SK-N-SH (cell line): ENCODE results near the gene SEC16B. TPM values are rescaled to one million over a fixed set of nuclear protein-coding genes. Genes with fewer than 3 reads are reported as not detected.

Experiments used
- CTCF ChIA-PET: fragments of 300-600, 350-600 bp; formaldehyde crosslinking; extraction: SDS; loops from one replicate; lab custom pipeline; 2021; lab: Yijun Ruan, JAX
- POLR2A ChIA-PET: fragments of 350-600 bp; sonication (Branson Sonifier 250); formaldehyde crosslinking; extraction: SDS; loops from one replicate; lab custom pipeline; 2020; ENCODE audit warnings: antibody characterized with exemption, inconsistent platforms; lab: Yijun Ruan, JAX
- DNase-seq: peaks from one replicate; pipeline ENCODE4 v3.0.0; 2012
- H2AFZ ChIP-seq: fragments of 200-600 bp; sonication (generic); 2 replicates; pipeline ENCODE4 v1.8.1; 2016; ENCODE audit warnings: antibody characterized with exemption, mild to moderate bottlenecking, low read depth
- H3F3A ChIP-seq: fragments of 200-600 bp; sonication (generic); replicated peaks from 2 replicates; pipeline ENCODE3; 2016; ENCODE audit warnings: antibody characterized with exemption, mild to moderate bottlenecking; ENCODE audit not compliant: insufficient read depth
- H3K27ac ChIP-seq, 2 experiments: fragments of 200-500 bp in 1 of 2; fragments of 200-600 bp in 1 of 2; sonication (Bioruptor generic) in 1 of 2; sonication (generic), shearing (Covaris generic) in 1 of 2; 2 replicates each; pipeline versions ENCODE4 v1.5.1 to v1.6.1; 2014 to 2016; ENCODE audit warnings: low read depth in 2 of 2, inconsistent platforms in 1 of 2, low read length in 1 of 2, mild to moderate bottlenecking in 1 of 2, mixed read lengths in 1 of 2
- H3K27me3 ChIP-seq: fragments of 200-600 bp; sonication (generic), shearing (Covaris generic); 2 replicates; pipeline ENCODE4 v1.6.1; 2016; ENCODE audit warnings: mixed run types; ENCODE audit not compliant: insufficient read depth
- H3K36me3 ChIP-seq, 2 experiments: fragments of 200-500 bp in 1 of 2; fragments of 200-600 bp in 1 of 2; sonication (Bioruptor generic) in 1 of 2; sonication (generic) in 1 of 2; replicated peaks in 1 of 2; 2 replicates each; pipeline versions ENCODE3 to v1.5.1; 2014 to 2016; ENCODE audit warnings: low read length in 1 of 2, mild to moderate bottlenecking in 1 of 2; ENCODE audit not compliant: insufficient read depth in 2 of 2, control insufficient read depth in 1 of 2
- H3K4me1 ChIP-seq, 2 experiments: fragments of 200-500 bp in 1 of 2; fragments of 200-600 bp in 1 of 2; sonication (Bioruptor generic) in 1 of 2; sonication (generic), shearing (Covaris generic) in 1 of 2; 2 replicates each; pipeline versions ENCODE4 v1.5.1 to v1.6.1; 2014 to 2016; ENCODE audit warnings: low read depth in 1 of 2, low read length in 1 of 2, mixed run types in 1 of 2; ENCODE audit not compliant: insufficient read depth in 2 of 2, control insufficient read depth in 1 of 2
- H3K4me2 ChIP-seq: fragments of 200-600 bp; sonication (generic), shearing (Covaris generic); 2 replicates; pipeline ENCODE4 v1.6.1; 2017; ENCODE audit warnings: mixed run types
- H3K4me3 ChIP-seq, 2 experiments: fragments of 200-500 bp in 1 of 2; fragments of 200-600 bp in 1 of 2; sonication (Bioruptor generic) in 1 of 2; sonication (generic), shearing (Covaris generic) in 1 of 2; 2 replicates each; pipeline versions ENCODE4 v1.5.1 to v1.8.1; 2014 to 2016; ENCODE audit warnings: low read depth in 2 of 2, inconsistent platforms in 1 of 2, low read length in 1 of 2, mild to moderate bottlenecking in 1 of 2, mixed read lengths in 1 of 2, moderate library complexity in 1 of 2
- H3K79me2 ChIP-seq: fragments of 200-600 bp; sonication (generic); 2 replicates; pipeline ENCODE4 v1.8.1; 2017; ENCODE audit warnings: mild to moderate bottlenecking; ENCODE audit not compliant: insufficient read depth
- H3K9ac ChIP-seq: fragments of 200-600 bp; sonication (generic); 2 replicates; pipeline ENCODE4 v1.6.1; 2017; ENCODE audit warnings: mixed run types
- H3K9me2 ChIP-seq: fragments of 200-600 bp; sonication (generic); 2 replicates; pipeline ENCODE4 v1.6.1; 2017; ENCODE audit warnings: mixed run types
- H3K9me3 ChIP-seq: fragments of 200-600 bp; sonication (generic); 2 replicates; pipeline ENCODE4 v1.6.1; 2017; ENCODE audit warnings: mixed run types, mild to moderate bottlenecking, moderate library complexity
- H4K20me1 ChIP-seq: fragments of 200-600 bp; sonication (generic); 2 replicates; pipeline ENCODE4 v1.6.1; 2017; ENCODE audit warnings: mild to moderate bottlenecking, mixed run types; ENCODE audit not compliant: insufficient read depth
- CTCF ChIP-seq: fragments of 200-600 bp; sonication (generic); IDR thresholded peaks from 2 replicates; pipeline ENCODE4 v1.6.1; 2017; ENCODE audit warnings: antibody characterized with exemption, mild to moderate bottlenecking, moderate library complexity
- EZH2phosphoT487 ChIP-seq: fragments of 200-600 bp; sonication (generic); IDR thresholded peaks from 2 replicates; pipeline ENCODE4 v1.6.1; 2017; ENCODE audit warnings: low read depth, mixed run types, mild to moderate bottlenecking, antibody characterized with exemption, moderate library complexity, borderline replicate concordance
- FOXM1 ChIP-seq: IDR thresholded peaks from 2 replicates; pipeline ENCODE4 v1.4.0; 2012; ENCODE audit warnings: low read depth, mild to moderate bottlenecking
- GABPA ChIP-seq: IDR thresholded peaks from 2 replicates; pipeline ENCODE4 v1.4.0; 2012; ENCODE audit warnings: low read depth, mild to moderate bottlenecking
- JUND ChIP-seq: IDR thresholded peaks from 2 replicates; pipeline ENCODE4 v1.4.0; 2012
- MAX ChIP-seq: IDR thresholded peaks from 2 replicates; pipeline ENCODE4 v1.4.0; 2012; ENCODE audit warnings: low read depth
- MXI1 ChIP-seq: IDR thresholded peaks from 2 replicates; pipeline ENCODE4 v1.6.1; 2012; ENCODE audit warnings: mild to moderate bottlenecking, low read depth, low read length, improper control_type of control experiment
- NFIC ChIP-seq: IDR thresholded peaks from 2 replicates; pipeline ENCODE4 v1.4.0; 2012; ENCODE audit warnings: borderline replicate concordance
- RAD21 ChIP-seq: IDR thresholded peaks from 2 replicates; pipeline ENCODE4 v1.6.1; 2012; ENCODE audit warnings: mild to moderate bottlenecking, low read length
- RFX5 ChIP-seq: IDR thresholded peaks from 2 replicates; pipeline ENCODE4 v1.6.1; 2012; ENCODE audit warnings: mild to moderate bottlenecking, improper control_type of control experiment, low read length
- SMC3 ChIP-seq: IDR thresholded peaks from 2 replicates; pipeline ENCODE4 v1.6.1; 2012; ENCODE audit warnings: low read depth, low read length, improper control_type of control experiment
- USF2 ChIP-seq: fragments of 150-350 bp; IDR thresholded peaks from 2 replicates; pipeline ENCODE4 v1.6.1; 2017; ENCODE audit warnings: antibody characterized with exemption, low read length, low read depth, borderline replicate concordance
- YY1 ChIP-seq: IDR thresholded peaks from 2 replicates; pipeline ENCODE4 v1.4.0; 2012; ENCODE audit warnings: low read depth, mild to moderate bottlenecking
- WGBS: methylation state at CpG from one replicate; pipeline ENCODE4 v1.1.6; 2017; ENCODE audit warnings: low lambda C conversion rate; 5-methylcytosine and 5-hydroxymethylcytosine counted together
- polyA plus RNA-seq, 3 experiments: library from polyadenylated mRNA; depleted of rRNA; stranded (reverse); fragments of >200 nt; gene quantifications; 2 replicates each; pipeline ENCODE4 v1.2.3, GENCODE V29; 2012

SEC16B gene
- polyA plus RNA-seq, 1 of the 3 experiments (the other 2 are of a cell fraction): 0.31 TPM

- peak overlapping the region in 1 of 2 experiments; percentile 38; a peak in 1 of 4 replicates for H3K4me3 ChIP-seq
- CTCF ChIA-PET: interaction anchor here (0.7 to 5.5 kb wide), 22 partner anchors 9 to 1574 kb away, joined by 3 to 83 read pairs (median 4); partner anchors contain the start of gene ASTN1
- WGBS: 18% methylated on average over 8 of the region's 8 CpGs
- H3K79me2 ChIP-seq: no peaks in the 10 kb centered on the region
- no peaks in the 10 kb centered on the region for H4K20me1 ChIP-seq
- TF ChIP-seq RAD21 (peak; percentile 70), CTCF (peak; percentile 97), MXI1 (no peak), SMC3 (peak; percentile 62), MAX (peak; percentile 27; the same call in 1 of the 2 replicates)
- H3K27ac ChIP-seq: no peak overlapping the region
- no peaks in the 10 kb centered on the region for H3F3A ChIP-seq
- peak overlapping the region; percentile 54 for H2AFZ ChIP-seq
- no peaks in the 10 kb centered on the region; a peak in 1 of 4 replicates for H3K4me1 ChIP-seq
- H3K9ac ChIP-seq: no peak overlapping the region
- no peaks in the 10 kb centered on the region for H3K9me3 ChIP-seq
- POLR2A ChIA-PET: no interaction called here
- no peaks in the 10 kb centered on the region for H3K36me3 ChIP-seq
- DNase-seq: peak; percentile 69
- H3K9me2 ChIP-seq: no peaks in the 10 kb centered on the region
- no peak overlapping the region for H3K4me2 ChIP-seq
- no peaks in the 10 kb centered on the region for H3K27me3 ChIP-seq
Measured at GRCh38 chr1:177948336-177948972, 21.4 kb downstream of the SEC16B start.

GRCh38 chr1:177947623-177948022, 22.2 kb downstream of the SEC16B start:
- POLR2A ChIA-PET: no interaction called here
- no peak for DNase-seq
- H3F3A ChIP-seq: no peaks in the 10 kb centered on the region

More at GRCh38 chr1:177947623-177948022, 22.2 kb downstream of the SEC16B start:
- Histone ChIP-seq H3K9me3 (no peaks in the 10 kb centered on the region), H3K36me3 (no peaks in the 10 kb centered on the region), H3K9me2 (no peaks in the 10 kb centered on the region), H4K20me1 (no peaks in the 10 kb centered on the region), H3K4me1 (no peaks in the 10 kb centered on the region; a peak in 1 of 4 replicates), H3K4me3 (no peak overlapping the region), H2AFZ (peak overlapping the region; percentile 40; the same call in 1 of the 2 replicates), H3K4me2 (no peak overlapping the region), H3K27ac (no peak overlapping the region), H3K79me2 (no peaks in the 10 kb centered on the region), H3K27me3 (no peaks in the 10 kb centered on the region), H3K9ac (no peak overlapping the region)
- TF ChIP-seq EZH2phosphoT487 (no peak), FOXM1 (no peak), RFX5 (no peak), RAD21 (no peak), USF2 (no peak), GABPA (no peak), YY1 (no peak), SMC3 (no peak), NFIC (no peak), CTCF (no peak), JUND (no peak)
- 63% methylated on average over 7 of the region's 7 CpGs for WGBS
- CTCF ChIA-PET: interaction anchor here (0.6 to 5.5 kb wide), 18 partner anchors 13 to 1573 kb away, joined by 3 to 83 read pairs (median 4); partner anchors contain the start of gene ASTN1
